Right lobe of liver (tissue), 4 donors: ENCODE measurements around the gene IL21R.

ENCODE experiments used
- POLR2A ChIP-seq: fragments of 450-650 bp; IDR thresholded peaks from one replicate; pipeline ENCODE4 v1.6.1; 2017; ENCODE audit warnings: antibody characterized with exemption, mild to moderate bottlenecking
- TF ChIP-seq, protein P1 (sequence below), 4 donors: fragments of 200-600 bp in 3 of 4; fragments of 450-650 bp in 1 of 4; IDR thresholded peaks; one replicate each; pipeline versions ENCODE4 v1.5.1 to v1.8.0; 2016 to 2022; ENCODE audit warnings: antibody characterized with exemption in 4 of 4, mild to moderate bottlenecking in 2 of 4
- donor health status: DM: no; HTN: no; CAD: no.
- donor health status: DM: no; HTN: no; CAD: no.
- donor health status: DM: no; HTN: yes; CAD: no.

DNA sequence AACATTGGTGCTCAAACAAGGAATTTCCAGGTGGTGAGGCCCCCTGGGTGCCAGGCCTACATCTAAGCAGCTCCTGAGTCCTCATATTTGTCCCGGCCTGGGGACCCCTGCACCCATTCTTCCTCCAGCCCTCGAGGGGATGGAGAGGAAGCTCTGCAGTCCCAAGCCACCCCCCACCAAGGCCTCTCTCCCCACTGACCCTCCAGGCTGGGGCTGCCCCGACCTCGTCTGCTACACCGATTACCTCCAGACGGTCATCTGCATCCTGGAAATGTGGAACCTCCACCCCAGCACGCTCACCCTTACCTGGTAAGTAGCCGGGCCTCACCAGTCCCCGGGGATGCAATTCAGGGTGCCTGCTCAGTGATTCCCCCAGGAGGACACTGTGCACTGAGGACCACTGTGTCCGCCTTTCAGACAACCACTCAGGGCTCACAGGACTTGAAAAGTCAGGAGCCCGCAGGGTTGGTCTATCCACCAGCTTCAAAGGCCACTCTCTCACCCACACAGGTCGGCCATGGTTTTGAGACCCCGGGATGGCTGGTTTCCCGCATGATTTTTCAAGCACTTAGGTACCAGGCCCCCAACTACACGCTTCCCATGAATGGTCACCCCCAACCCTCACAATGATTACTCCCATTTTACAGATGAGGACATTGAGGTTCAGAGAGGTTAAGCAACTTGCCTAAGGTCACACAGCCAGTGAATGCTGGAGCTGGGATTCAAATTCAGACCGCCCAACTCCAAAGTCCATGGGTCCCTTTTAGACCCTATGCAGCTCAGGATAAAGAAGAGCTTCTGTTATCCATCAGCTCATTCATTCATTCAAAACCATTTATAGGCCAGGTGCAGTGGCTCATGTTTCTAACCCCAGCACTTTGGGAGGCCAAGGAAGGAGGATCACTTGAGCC is 32.4 kb downstream of the IL21R start:
- TF ChIP-seq, protein P1, sequence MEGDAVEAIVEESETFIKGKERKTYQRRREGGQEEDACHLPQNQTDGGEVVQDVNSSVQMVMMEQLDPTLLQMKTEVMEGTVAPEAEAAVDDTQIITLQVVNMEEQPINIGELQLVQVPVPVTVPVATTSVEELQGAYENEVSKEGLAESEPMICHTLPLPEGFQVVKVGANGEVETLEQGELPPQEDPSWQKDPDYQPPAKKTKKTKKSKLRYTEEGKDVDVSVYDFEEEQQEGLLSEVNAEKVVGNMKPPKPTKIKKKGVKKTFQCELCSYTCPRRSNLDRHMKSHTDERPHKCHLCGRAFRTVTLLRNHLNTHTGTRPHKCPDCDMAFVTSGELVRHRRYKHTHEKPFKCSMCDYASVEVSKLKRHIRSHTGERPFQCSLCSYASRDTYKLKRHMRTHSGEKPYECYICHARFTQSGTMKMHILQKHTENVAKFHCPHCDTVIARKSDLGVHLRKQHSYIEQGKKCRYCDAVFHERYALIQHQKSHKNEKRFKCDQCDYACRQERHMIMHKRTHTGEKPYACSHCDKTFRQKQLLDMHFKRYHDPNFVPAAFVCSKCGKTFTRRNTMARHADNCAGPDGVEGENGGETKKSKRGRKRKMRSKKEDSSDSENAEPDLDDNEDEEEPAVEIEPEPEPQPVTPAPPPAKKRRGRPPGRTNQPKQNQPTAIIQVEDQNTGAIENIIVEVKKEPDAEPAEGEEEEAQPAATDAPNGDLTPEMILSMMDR (IDR thresholded peaks at IDR 0.05), result no peak
- no peak for TF ChIP-seq POLR2A
